ENCODE measurements around the gene RPL34.
"Not testable (repeated sequence)": the region's sequence is repeated elsewhere in the genome, so short reads cannot be mapped to it uniquely, and the experiment has no call there.

Gene RPL34

DNA sequence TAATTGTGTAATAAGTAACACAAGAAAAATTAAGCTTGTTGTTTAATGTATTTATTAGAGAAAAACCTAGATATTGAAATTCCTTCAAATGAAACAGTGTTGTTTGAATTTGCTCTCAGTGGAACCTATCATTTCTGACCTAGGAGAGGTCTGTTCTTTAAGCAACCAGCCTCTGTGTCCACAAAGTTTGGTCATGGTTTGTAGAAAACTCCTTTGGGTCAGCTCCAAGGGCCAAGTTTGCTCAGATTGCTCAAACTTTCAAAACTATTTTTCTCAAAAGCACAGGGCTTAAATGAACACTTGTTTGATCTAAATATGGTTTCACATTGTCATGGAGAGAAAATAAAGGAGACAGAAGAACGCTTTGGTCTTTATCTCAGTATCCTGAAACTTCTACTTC lies 29.6 kb upstream of the RPL34 start:
- TF ChIP-seq, protein P1, sequence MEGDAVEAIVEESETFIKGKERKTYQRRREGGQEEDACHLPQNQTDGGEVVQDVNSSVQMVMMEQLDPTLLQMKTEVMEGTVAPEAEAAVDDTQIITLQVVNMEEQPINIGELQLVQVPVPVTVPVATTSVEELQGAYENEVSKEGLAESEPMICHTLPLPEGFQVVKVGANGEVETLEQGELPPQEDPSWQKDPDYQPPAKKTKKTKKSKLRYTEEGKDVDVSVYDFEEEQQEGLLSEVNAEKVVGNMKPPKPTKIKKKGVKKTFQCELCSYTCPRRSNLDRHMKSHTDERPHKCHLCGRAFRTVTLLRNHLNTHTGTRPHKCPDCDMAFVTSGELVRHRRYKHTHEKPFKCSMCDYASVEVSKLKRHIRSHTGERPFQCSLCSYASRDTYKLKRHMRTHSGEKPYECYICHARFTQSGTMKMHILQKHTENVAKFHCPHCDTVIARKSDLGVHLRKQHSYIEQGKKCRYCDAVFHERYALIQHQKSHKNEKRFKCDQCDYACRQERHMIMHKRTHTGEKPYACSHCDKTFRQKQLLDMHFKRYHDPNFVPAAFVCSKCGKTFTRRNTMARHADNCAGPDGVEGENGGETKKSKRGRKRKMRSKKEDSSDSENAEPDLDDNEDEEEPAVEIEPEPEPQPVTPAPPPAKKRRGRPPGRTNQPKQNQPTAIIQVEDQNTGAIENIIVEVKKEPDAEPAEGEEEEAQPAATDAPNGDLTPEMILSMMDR (IDR thresholded peaks at IDR 0.05; ENCODE audit: insufficient read depth, missing control alignments), result no peak
- FAIRE-seq (no peak), DNase-seq (ENCODE audit: insufficient read length, low spot score) (no peak)

GRCh38 chr4:108592674-108592986 lies 27.7 kb upstream of the RPL34 start:
- TF ChIP-seq, protein P1 (IDR thresholded peaks at IDR 0.05; ENCODE audit: insufficient read depth, missing control alignments), result no peak
- no peak for DNase-seq (ENCODE audit: insufficient read length, low spot score)
- FAIRE-seq, result no peak

DNA sequence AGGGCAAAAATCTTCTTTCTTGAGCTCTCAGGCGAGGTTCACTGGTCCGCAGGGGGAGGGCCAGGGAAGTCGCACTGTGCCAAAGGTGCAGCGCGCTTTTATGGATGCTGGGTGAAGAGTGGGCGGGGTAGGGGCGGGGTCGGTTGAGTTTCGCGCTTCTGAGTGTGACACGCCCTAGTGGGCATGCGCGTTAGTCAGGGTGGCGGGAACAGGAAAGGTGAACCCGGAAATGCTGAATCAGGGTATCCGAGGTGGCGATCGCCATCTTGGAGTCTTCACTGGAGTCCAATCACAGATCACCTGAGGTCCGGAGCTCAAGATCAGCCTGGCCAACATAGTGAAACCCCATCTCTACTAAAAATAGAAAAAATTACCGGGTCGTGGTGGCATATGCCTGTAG lies 26.1 kb upstream of the RPL34 start:
- DNase-seq (ENCODE audit: insufficient read length, low spot score); FAIRE-seq: not testable (repeated sequence)

DNA sequence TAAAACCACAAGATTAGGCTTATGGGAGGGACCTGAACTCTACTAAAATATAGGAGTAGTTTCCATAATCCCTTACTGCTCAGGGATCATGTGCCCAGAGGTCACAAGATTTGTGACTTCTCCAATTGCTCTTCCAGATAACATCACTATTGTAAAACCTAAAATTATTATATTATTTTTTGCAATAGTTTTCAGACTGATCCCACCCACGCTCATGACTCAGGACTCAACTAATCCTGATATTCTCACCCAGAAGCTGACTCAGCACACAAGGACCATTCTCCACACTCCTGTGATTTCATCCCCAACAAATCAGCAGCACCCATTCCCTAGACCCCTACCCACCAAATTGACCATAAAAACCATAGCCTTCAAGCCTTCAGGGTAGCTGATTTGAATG lies 24.0 kb upstream of the RPL34 start:
- FAIRE-seq (no peak), DNase-seq (ENCODE audit: insufficient read length, low spot score) (no peak)
- TF ChIP-seq, protein P1 (IDR thresholded peaks at IDR 0.05; ENCODE audit: insufficient read depth, missing control alignments), result no peak

DNA sequence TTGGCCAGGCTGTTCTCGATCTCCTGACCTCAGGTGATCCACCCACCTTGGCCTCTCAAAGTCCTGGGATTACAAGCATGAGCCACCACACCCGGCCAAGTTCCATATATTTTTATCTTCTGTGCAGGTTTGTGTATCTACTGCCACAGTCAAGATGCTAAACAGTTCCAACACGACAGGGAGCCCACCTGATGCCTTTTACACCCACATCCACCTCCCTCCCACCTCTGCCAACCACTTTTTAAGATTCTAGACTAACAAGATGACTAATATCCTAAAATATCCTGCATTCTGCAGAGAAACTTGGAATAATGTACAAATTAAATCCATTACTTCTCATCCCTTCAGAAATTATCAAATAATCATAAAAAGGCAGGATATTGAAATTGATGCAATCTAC lies 19.3 kb upstream of the RPL34 start:
- DNase-seq (ENCODE audit: insufficient read length, low spot score), result no peak
- no peak for FAIRE-seq
- TF ChIP-seq, protein P1 (IDR thresholded peaks at IDR 0.05; ENCODE audit: insufficient read depth, missing control alignments), result no peak

DNA sequence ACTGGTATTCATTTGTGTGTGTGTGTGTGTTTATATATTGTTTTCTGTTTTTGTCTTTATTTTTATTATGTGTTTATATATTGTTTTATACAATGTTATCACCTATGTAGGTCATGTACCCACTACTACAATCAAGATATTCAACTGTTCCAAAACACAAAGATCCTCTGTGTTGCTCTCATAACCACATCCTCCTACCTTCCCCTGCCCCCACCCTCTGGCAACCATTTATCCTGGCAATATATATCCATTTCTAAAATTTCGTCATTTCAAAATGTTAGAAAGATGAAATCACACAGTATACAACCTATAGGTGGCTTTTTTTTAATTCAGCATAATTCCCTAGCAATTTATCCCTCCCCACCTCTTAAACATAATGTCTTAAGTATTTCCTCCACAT lies 18.8 kb upstream of the RPL34 start:
- no peak for DNase-seq (ENCODE audit: insufficient read length, low spot score)
- TF ChIP-seq, protein P1 (IDR thresholded peaks at IDR 0.05; ENCODE audit: insufficient read depth, missing control alignments), result no peak
- no peak for FAIRE-seq

DNA sequence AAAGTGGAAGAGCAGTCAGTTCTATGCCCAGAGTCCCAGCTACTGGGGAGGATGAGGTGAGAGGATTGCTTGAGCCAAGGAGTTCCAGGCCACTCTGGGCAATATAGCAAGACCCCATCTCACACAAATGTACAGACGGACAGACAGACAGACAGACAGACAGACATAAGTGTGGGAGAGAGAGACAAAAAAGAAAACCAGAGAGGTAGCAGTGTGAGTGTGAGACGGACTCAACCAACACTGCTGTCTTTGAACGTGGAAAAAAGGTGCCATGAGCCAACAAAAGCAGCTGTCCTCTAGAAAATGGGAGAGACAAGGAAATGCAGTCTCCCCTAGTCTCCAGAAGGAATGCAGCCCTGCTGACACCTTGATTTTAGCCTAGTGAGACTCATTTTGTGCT lies 18.2 kb upstream of the RPL34 start:
- TF ChIP-seq, protein P1 (IDR thresholded peaks at IDR 0.05; ENCODE audit: insufficient read depth, missing control alignments), result no peak
- FAIRE-seq, result no peak
- DNase-seq (ENCODE audit: insufficient read length, low spot score), result no peak

DNA sequence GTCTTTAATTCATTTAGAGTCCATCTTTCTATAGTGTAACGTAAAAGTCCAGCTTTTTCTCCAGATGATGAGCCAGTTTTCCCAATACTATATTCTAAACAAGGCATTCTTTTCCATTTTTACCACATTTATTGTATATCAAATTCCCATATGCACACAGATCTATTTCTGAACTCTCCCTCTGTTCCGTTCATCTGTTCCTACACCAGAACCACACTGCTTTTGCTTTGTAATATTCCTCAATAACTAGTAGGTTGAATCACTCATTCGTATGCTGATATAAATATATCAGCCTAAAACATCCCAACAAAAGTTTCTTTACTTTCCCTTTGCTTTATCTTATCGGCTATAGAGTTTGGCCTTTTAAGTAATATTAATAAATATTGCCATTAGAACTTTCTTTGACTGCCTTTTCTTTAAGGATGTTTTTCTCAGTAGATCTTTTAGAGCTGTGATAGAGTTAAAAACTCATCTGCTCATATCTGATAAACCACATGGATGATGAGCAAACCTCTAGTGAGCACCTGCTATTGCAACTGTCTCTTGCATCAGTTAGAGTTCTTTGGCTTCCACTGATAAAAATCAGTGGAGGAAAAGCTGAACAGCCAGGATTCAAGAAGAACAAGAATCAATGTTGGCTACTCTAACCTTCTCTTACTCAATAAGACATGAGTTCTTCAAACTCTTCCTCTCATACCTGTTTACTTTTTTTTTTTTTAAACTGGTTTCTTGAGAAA lies 13.1 kb upstream of the RPL34 start:
- TF ChIP-seq, protein P1 (IDR thresholded peaks at IDR 0.05; ENCODE audit: insufficient read depth, missing control alignments), result no peak
- DNase-seq (ENCODE audit: insufficient read length, low spot score) (no peak), FAIRE-seq (no peak)

All from D721Med (cell line).